Measurements from ENCODE around the gene KAZN. TPM values are rescaled to one million over a fixed set of nuclear protein-coding genes. Genes with fewer than 3 reads are reported as not detected.

Gene KAZN
- total and polyA plus RNA-seq, 3 donors from 2014 or later, result 12.1 to 14.6 (median 13.8) TPM

DNA sequence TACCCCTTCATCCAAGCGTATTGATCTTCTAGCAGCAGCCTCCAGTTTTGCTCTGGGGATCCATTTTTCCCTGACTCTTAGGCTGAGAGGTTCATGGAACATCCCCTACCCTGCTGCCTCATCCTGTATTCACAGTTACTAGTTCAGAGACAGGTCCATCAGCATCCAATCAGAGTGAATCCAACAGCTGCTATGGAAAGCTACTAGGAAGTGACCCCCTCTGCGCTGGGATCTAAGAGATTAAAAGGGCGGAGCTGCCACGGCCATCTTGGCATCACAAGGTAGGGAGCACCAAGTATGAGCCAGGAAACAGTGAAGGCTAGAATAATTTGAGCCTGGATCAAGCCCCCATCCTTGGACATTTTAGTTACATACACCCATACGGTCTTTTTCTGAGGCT lies 32.5 kb downstream of the KAZN start:
- Histone ChIP-seq H3K27ac (no peak overlapping the region), H3K27me3 (no peaks in the 10 kb centered on the region), H3K9me3 (no peaks in the 10 kb centered on the region), H3K4me3 (no peak overlapping the region), H3K36me3 (ENCODE audit: low read depth, missing control alignments) (no peaks in the 10 kb centered on the region), H3K4me1 (no peaks in the 10 kb centered on the region)
- intact Hi-C loops (cut with DNase I; ENCODE audit: low total_unique reads), result no loop called here
- WGBS, 2 donors, result 94 to 99% methylated on average over 5 of the region's 5 CpGs
- TF ChIP-seq, protein P1, sequence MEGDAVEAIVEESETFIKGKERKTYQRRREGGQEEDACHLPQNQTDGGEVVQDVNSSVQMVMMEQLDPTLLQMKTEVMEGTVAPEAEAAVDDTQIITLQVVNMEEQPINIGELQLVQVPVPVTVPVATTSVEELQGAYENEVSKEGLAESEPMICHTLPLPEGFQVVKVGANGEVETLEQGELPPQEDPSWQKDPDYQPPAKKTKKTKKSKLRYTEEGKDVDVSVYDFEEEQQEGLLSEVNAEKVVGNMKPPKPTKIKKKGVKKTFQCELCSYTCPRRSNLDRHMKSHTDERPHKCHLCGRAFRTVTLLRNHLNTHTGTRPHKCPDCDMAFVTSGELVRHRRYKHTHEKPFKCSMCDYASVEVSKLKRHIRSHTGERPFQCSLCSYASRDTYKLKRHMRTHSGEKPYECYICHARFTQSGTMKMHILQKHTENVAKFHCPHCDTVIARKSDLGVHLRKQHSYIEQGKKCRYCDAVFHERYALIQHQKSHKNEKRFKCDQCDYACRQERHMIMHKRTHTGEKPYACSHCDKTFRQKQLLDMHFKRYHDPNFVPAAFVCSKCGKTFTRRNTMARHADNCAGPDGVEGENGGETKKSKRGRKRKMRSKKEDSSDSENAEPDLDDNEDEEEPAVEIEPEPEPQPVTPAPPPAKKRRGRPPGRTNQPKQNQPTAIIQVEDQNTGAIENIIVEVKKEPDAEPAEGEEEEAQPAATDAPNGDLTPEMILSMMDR (IDR thresholded peaks at IDR 0.05), result no peak
- no peak for TF ChIP-seq POLR2A (IDR thresholded peaks at IDR 0.05)
- DNase-seq, result no peak

- H3K4me1 ChIP-seq, result no peaks in the 10 kb centered on the region
- TF ChIP-seq, protein P1 (IDR thresholded peaks at IDR 0.05), result no peak
- no peak for TF ChIP-seq POLR2A (IDR thresholded peaks at IDR 0.05)
- H3K4me3 ChIP-seq, result no peak overlapping the region
- DNase-seq, result no peak
- no peaks in the 10 kb centered on the region for H3K9me3 ChIP-seq
- H3K27me3 ChIP-seq, result no peaks in the 10 kb centered on the region
- no peaks in the 10 kb centered on the region for H3K36me3 ChIP-seq (ENCODE audit: low read depth, missing control alignments)
- 91 to 94% methylated on average over 5 to 10 of the region's 10 CpGs for WGBS, 2 donors
- intact Hi-C loops (cut with DNase I; ENCODE audit: low total_unique reads), result no loop called here
- H3K27ac ChIP-seq, result no peak overlapping the region
These were observed 32.9 kb downstream of the KAZN start for GRCh38 chr1:14631421-14631820.

DNA sequence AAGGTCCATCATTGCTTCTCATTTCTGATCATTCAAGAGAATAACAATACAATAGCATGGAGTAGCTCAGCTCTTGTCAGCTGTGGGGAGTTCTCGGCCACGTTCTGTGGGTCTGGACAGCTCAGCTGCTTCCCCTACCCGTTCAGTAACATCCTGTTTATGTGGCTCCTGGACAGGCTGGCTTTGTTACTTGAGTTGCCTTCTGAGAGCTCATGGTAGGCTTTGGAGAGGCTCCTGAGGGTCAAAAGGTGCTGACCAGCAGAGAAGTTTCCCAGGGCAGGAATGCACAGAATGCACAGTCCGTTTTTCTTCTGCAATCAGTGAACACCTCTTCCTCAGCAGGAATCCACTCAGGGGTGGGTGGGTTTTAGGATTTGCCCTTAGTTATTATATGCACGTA lies 36.0 kb downstream of the KAZN start:
- no peaks in the 10 kb centered on the region for H3K9me3 ChIP-seq
- H3K36me3 ChIP-seq (ENCODE audit: low read depth, missing control alignments), result no peaks in the 10 kb centered on the region
- 28 to 55% methylated on average over 5 of the region's 5 CpGs for WGBS, 2 donors
- intact Hi-C loops (cut with DNase I; ENCODE audit: low total_unique reads), result no loop called here
- no peak for TF ChIP-seq POLR2A (IDR thresholded peaks at IDR 0.05)
- H3K27me3 ChIP-seq, result no peaks in the 10 kb centered on the region
- H3K4me3 ChIP-seq, result no peak overlapping the region
- no peaks in the 10 kb centered on the region for H3K4me1 ChIP-seq
- DNase-seq, result no peak
- no peak overlapping the region for H3K27ac ChIP-seq

GRCh38 chr1:14635421-14635820 lies 36.9 kb downstream of the KAZN start:
- Histone ChIP-seq H3K36me3 (ENCODE audit: low read depth, missing control alignments) (no peaks in the 10 kb centered on the region), H3K27me3 (no peaks in the 10 kb centered on the region), H3K4me1 (no peaks in the 10 kb centered on the region), H3K27ac (no peak overlapping the region), H3K9me3 (no peaks in the 10 kb centered on the region), H3K4me3 (no peak overlapping the region)
- intact Hi-C loops (cut with DNase I; ENCODE audit: low total_unique reads), result no loop called here
- 96 to 97% methylated on average over 7 to 9 of the region's 9 CpGs for WGBS, 2 donors
- DNase-seq, result no peak
- TF ChIP-seq, protein P1 (IDR thresholded peaks at IDR 0.05), result no peak
- no peak for TF ChIP-seq POLR2A (IDR thresholded peaks at IDR 0.05)

GRCh38 chr1:14636897-14637632 lies 38.6 kb downstream of the KAZN start:
- H3K27me3 ChIP-seq, result no peaks in the 10 kb centered on the region
- intact Hi-C loops (cut with DNase I; ENCODE audit: low total_unique reads), result no loop called here
- no peaks in the 10 kb centered on the region for H3K4me1 ChIP-seq
- H3K4me3 ChIP-seq, result no peak overlapping the region
- DNase-seq, result no peak
- TF ChIP-seq, protein P1 (IDR thresholded peaks at IDR 0.05), result no peak
- TF ChIP-seq POLR2A (IDR thresholded peaks at IDR 0.05), result no peak
- WGBS, 2 donors, result 79 to 86% methylated on average over 9 of the region's 9 CpGs
- H3K27ac ChIP-seq, result no peak overlapping the region
- H3K9me3 ChIP-seq, result no peaks in the 10 kb centered on the region
- H3K36me3 ChIP-seq (ENCODE audit: low read depth, missing control alignments), result no peaks in the 10 kb centered on the region

Measured in testis (tissue), 3 donors.